ENCODE results near the gene MISP3. TPM values are rescaled to one million over a fixed set of nuclear protein-coding genes. Genes with fewer than 3 reads are reported as not detected.

The MISP3 gene
- total RNA-seq, 3 donors from 2014 or later: 4.6 to 6.4 (median 5.0) TPM

- Histone ChIP-seq H3K4me3 (no peak overlapping the region), H3K27me3 (no peaks in the 10 kb centered on the region), H3K9me3 (no peaks in the 10 kb centered on the region), H3K36me3 (no peaks in the 10 kb centered on the region), H3K27ac (peak overlapping the region; percentile 98 to 100), H3K4me1 (peaks cover 13 to 21% of the 10 kb centered on the region in 2 donors)
- intact Hi-C loops (cut with DNase I; ENCODE audit: low total_unique reads): loop anchor here (1.0 kb wide), 1 partner anchor 49 kb away; no protein-coding TSS in a partner anchor
- TF ChIP-seq CTCF (IDR thresholded peaks at IDR 0.05) (no peak), POLR2AphosphoS5 (IDR thresholded peaks at IDR 0.05) (no peak), POLR2A (IDR thresholded peaks at IDR 0.05) (no peak)
- no peak for DNase-seq (ENCODE audit: low spot score in 2 of 2)
These were observed 47.9 kb downstream of the MISP3 start for GRCh38 chr19:14120497-14120780.

GRCh38 chr19:14122924-14123323 is 50.3 kb downstream of the MISP3 start:
- intact Hi-C loops (cut with DNase I; ENCODE audit: low total_unique reads): no loop called here
- H3K9me3 ChIP-seq: no peaks in the 10 kb centered on the region

More at GRCh38 chr19:14122924-14123323, 50.3 kb downstream of the MISP3 start:
- H3K4me3 ChIP-seq: no peak overlapping the region
- TF ChIP-seq POLR2A (IDR thresholded peaks at IDR 0.05): no peak
- TF ChIP-seq POLR2AphosphoS5 (IDR thresholded peaks at IDR 0.05): no peak
- no peak for TF ChIP-seq CTCF (IDR thresholded peaks at IDR 0.05)
- H3K36me3 ChIP-seq: no peaks in the 10 kb centered on the region
- H3K27me3 ChIP-seq: no peaks in the 10 kb centered on the region
- DNase-seq (ENCODE audit: low spot score in 2 of 2): no peak
- H3K4me1 ChIP-seq: peaks cover 5 to 12% of the 10 kb centered on the region in 2 donors
- no peak overlapping the region for H3K27ac ChIP-seq

Other genes with a start within 250 kb of the MISP3 start
- gene NANOS3, start 195.7 kb upstream of the MISP3 start, total RNA-seq: not detected
- gene BRME1, start 166.7 kb upstream of the MISP3 start, total RNA-seq: 1 to 10 TPM; 1.3 to 6.3 (median 1.6) TPM
- gene CC2D1A, start 166.6 kb upstream of the MISP3 start, total RNA-seq: 10 to 100 TPM; 16.6 to 50.1 (median 43.6) TPM
- 1 to 10 TPM in 2 of 3 donors, under 1 TPM in 1; 0.80 to 8.8 (median 2.3) TPM for gene PODNL1, start 134.4 kb upstream of the MISP3 start, total RNA-seq
- 10 to 100 TPM; 13.4 to 22.7 (median 19.0) TPM for gene DCAF15, start 120.3 kb upstream of the MISP3 start, total RNA-seq
- 1 to 10 TPM; 2.6 to 3.7 (median 3.6) TPM for gene RFX1, start 66.5 kb upstream of the MISP3 start, total RNA-seq
- gene RLN3, start 44.6 kb upstream of the MISP3 start, total RNA-seq: not detected
- gene IL27RA, start 41.0 kb upstream of the MISP3 start, total RNA-seq: 10 to 100 TPM in 1 of 3 donors, 1 to 10 TPM in 2; 5.1 to 11.0 (median 5.2) TPM
- gene PALM3, start 10.7 kb upstream of the MISP3 start, total RNA-seq: 1 to 10 TPM in 2 of 3 donors, not detected in 1; 2.5 to 3.9 TPM
- not detected for gene C19orf67, start 13.0 kb downstream of the MISP3 start, total RNA-seq
- gene SAMD1, start 18.0 kb downstream of the MISP3 start, total RNA-seq: 10 to 100 TPM; 10.8 to 15.4 (median 14.2) TPM
- gene PRKACA, start 45.0 kb downstream of the MISP3 start, total RNA-seq: 10 to 100 TPM; 27.2 to 44.8 (median 35.4) TPM
- gene ASF1B, start 63.8 kb downstream of the MISP3 start, total RNA-seq: 1 to 10 TPM in 2 of 3 donors, under 1 TPM in 1; 0.66 to 1.6 (median 1.2) TPM
- 10 to 100 TPM; 11.2 to 14.7 (median 11.6) TPM for gene ADGRL1, start 133.4 kb downstream of the MISP3 start, total RNA-seq